Stimulated activated CD8-positive, alpha-beta memory T cell treated with anti-CD3 and anti-CD28 coated beads, Interleukin-12 subunit alpha, Interleukin-12 subunit beta, amount 100 ng/mL, for 24 hours (primary cell): ENCODE data around the gene MSH5.
A peak's percentile ranks its signal among the peaks of the same experiment; 100 is the strongest.
"Not testable (repeated sequence)": the region's sequence is repeated elsewhere in the genome, so short reads cannot be mapped to it uniquely, and the experiment has no call there.

ENCODE experiments used
- DNase-seq: peaks from one replicate; pipeline ENCODE4 v3.0.0-alpha.2; 2020; ENCODE audit errors: extremely low read depth

The MSH5 gene

GRCh38 chr6:31778999-31779885 lies 39.4 kb downstream of the MSH5 start:
- DNase-seq: no peak

GRCh38 chr6:31779908-31780307 lies 40.1 kb downstream of the MSH5 start:
- DNase-seq: no peak

- DNase-seq: no peak
These were observed 40.9 kb downstream of the MSH5 start for GRCh38 chr6:31780507-31781243.

- no peak for DNase-seq
These were observed 41.7 kb downstream of the MSH5 start for GRCh38 chr6:31781244-31782125.

- DNase-seq: no peak
These were observed 42.5 kb downstream of the MSH5 start for GRCh38 chr6:31782126-31782855.

GRCh38 chr6:31784098-31784925 lies 44.5 kb downstream of the MSH5 start:
- DNase-seq: no peak

- DNase-seq: no peak
These were observed 45.7 kb downstream of the MSH5 start for GRCh38 chr6:31785475-31785874.

GRCh38 chr6:31791324-31792089 lies 51.7 kb downstream of the MSH5 start:
- DNase-seq: no peak

GRCh38 chr6:31792090-31792374 lies 52.2 kb downstream of the MSH5 start:
- no peak for DNase-seq

GRCh38 chr6:31792761-31793171 lies 53.0 kb downstream of the MSH5 start:
- no peak for DNase-seq

- not testable (repeated sequence) for DNase-seq
These were observed 54.1 kb downstream of the MSH5 start for GRCh38 chr6:31793927-31794245.

- no peak for DNase-seq
These were observed 54.6 kb downstream of the MSH5 start for GRCh38 chr6:31794294-31794865.

GRCh38 chr6:31794866-31795615 lies 55.2 kb downstream of the MSH5 start:
- DNase-seq: no peak

GRCh38 chr6:31795616-31796298 lies 56.0 kb downstream of the MSH5 start, which contains the start of gene VARS1:
Gene VARS1, minus strand, starts transcription at chr6:31795752. Its CDS starts 535 bp downstream, at chr6:31795217.
- DNase-seq: peak; percentile 58

GRCh38 chr6:31796993-31797385 lies 57.2 kb downstream of the MSH5 start:
- DNase-seq: no peak

GRCh38 chr6:31797588-31797987 lies 57.8 kb downstream of the MSH5 start:
- no peak for DNase-seq

- DNase-seq: no peak
These were observed 60.0 kb downstream of the MSH5 start for GRCh38 chr6:31799781-31800180.
